ENCODE measurements around the gene ULK1. TPM values are rescaled to one million over a fixed set of nuclear protein-coding genes. Genes with fewer than 3 reads are reported as not detected.
A peak's percentile ranks its signal among the peaks of the same experiment; 100 is the strongest.

The ULK1 gene
- total and polyA plus RNA-seq, 8 donors = 23.3 to 106 (median 54.2) TPM

DNA sequence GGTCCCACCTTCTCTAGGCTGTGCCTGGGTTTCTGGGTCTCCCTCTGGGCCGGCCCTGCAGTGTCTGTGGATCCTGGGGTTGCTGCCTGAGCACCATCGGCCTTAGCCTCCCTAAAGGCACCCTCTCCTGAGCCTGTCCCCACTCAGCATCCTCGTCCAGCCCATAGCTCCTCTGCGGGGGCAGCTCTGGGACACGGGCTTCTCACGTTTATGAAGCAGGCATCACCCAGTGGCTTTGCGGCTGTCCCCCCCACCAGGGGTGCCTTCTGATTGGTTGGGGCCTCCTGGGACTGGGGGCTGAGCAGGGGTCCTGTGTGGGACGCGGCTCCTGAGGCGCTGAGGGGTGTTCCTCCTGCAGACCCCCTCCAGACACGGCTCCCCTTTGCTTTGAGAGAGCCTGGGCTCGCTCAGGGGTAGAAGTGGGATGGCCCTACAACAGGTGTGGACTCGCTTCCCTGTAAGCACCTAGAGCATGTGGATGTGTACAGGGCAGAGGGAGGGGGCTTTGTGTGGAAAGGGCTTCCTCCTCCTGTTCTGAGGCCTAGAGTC, 10.7 kb downstream of the ULK1 start:
- peaks cover 0 to 9% (median 0%) of the 10 kb centered on the region in 3 donors for H3K4me1 ChIP-seq
- FAIRE-seq (no peak), DNase-seq (peak in 3 of 6 donors; percentile 9 to 65 (median 41)), ATAC-seq (no peak)
- H3K27ac ChIP-seq = no peak overlapping the region
- H3K36me3 ChIP-seq = peaks cover 0 to 40% (median 24%) of the 10 kb centered on the region in 3 donors
- intact Hi-C loops (cut with DNase I) = no loop called here
- 89% methylated on average over 13 of the region's 13 CpGs for WGBS, 2 donors
- H3K27me3 ChIP-seq = no peaks in the 10 kb centered on the region
- TF ChIP-seq, protein P1, sequence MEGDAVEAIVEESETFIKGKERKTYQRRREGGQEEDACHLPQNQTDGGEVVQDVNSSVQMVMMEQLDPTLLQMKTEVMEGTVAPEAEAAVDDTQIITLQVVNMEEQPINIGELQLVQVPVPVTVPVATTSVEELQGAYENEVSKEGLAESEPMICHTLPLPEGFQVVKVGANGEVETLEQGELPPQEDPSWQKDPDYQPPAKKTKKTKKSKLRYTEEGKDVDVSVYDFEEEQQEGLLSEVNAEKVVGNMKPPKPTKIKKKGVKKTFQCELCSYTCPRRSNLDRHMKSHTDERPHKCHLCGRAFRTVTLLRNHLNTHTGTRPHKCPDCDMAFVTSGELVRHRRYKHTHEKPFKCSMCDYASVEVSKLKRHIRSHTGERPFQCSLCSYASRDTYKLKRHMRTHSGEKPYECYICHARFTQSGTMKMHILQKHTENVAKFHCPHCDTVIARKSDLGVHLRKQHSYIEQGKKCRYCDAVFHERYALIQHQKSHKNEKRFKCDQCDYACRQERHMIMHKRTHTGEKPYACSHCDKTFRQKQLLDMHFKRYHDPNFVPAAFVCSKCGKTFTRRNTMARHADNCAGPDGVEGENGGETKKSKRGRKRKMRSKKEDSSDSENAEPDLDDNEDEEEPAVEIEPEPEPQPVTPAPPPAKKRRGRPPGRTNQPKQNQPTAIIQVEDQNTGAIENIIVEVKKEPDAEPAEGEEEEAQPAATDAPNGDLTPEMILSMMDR (IDR thresholded peaks at IDR 0.05) = no peak
- H3K9me3 ChIP-seq = no peaks in the 10 kb centered on the region
- no peak overlapping the region for H3K4me3 ChIP-seq

GRCh38 chr12:131905630-131906091, 11.2 kb downstream of the ULK1 start:
- WGBS, 2 donors = 92 to 94% methylated on average over 15 of the region's 15 CpGs
- H3K36me3 ChIP-seq = peaks cover 0 to 45% (median 29%) of the 10 kb centered on the region in 3 donors
- no peaks in the 10 kb centered on the region for H3K9me3 ChIP-seq
- peaks cover 0 to 9% (median 0%) of the 10 kb centered on the region in 3 donors for H3K4me1 ChIP-seq
- DNase-seq (peak in 2 of 6 donors; percentile 32 to 72), ATAC-seq (no peak), FAIRE-seq (no peak)
- H3K27ac ChIP-seq = no peak overlapping the region
- TF ChIP-seq, protein P1 (IDR thresholded peaks at IDR 0.05) = no peak
- H3K27me3 ChIP-seq = no peaks in the 10 kb centered on the region
- intact Hi-C loops (cut with DNase I) = no loop called here
- no peak overlapping the region for H3K4me3 ChIP-seq

DNA sequence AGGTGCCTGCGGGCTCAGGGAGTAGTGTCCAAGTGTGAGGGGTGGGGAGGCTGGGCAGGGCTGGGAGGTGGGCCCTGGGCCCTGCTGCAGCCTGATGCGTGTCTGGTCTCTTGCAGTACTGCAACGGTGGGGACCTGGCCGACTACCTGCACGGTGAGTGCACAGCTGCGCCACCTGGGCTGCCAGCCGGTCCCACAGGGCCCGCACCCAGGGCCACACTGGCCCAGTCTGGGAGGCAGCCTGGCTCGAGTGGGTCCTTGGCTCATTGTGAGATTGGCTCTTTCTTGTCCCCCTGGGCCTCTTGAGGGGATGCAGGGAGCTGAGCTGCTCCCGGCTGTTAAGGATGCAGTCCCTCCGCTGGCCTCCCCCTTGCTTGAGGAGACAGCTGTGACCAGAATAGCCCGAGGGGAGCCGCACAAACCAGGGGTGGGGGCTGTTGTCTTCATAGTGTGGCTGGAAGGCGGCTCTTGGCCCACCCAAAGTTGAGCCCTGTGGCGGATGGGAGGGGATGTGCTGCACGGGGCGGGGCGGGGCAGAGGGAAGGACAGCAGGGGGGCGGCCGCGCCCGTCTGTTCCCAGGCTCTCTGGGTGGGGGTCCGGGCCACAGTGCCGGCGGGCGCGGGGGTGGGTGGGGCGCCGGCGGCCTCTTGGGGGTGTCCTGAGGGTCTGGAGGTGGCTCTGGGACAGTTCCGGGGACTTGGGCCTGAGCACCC, 13.1 kb downstream of the ULK1 start:
- TF ChIP-seq, protein P1 (IDR thresholded peaks at IDR 0.05) = no peak
- FAIRE-seq (no peak), DNase-seq (peak in 3 of 6 donors; percentile 1 to 74 (median 36)), ATAC-seq (no peak)
- Histone ChIP-seq H3K4me1 (peaks cover 0 to 6% (median 0%) of the 10 kb centered on the region in 3 donors), H3K36me3 (peaks cover 0 to 64% (median 48%) of the 10 kb centered on the region in 3 donors), H3K9me3 (no peaks in the 10 kb centered on the region), H3K27ac (no peak overlapping the region), H3K27me3 (no peaks in the 10 kb centered on the region), H3K4me3 (no peak overlapping the region)
- 93% methylated on average over 19 to 31 of the region's 31 CpGs for WGBS, 2 donors
- intact Hi-C loops (cut with DNase I) = no loop called here

GRCh38 chr12:131908092-131909080, 14.0 kb downstream of the ULK1 start:
- Histone ChIP-seq H3K27me3 (no peaks in the 10 kb centered on the region), H3K36me3 (peaks cover 0 to 72% (median 54%) of the 10 kb centered on the region in 3 donors), H3K4me3 (no peak overlapping the region), H3K27ac (no peak overlapping the region), H3K9me3 (no peaks in the 10 kb centered on the region), H3K4me1 (peaks cover 0 to 6% (median 0%) of the 10 kb centered on the region in 3 donors)
- 96% methylated on average over 83 to 96 of the region's 96 CpGs for WGBS, 2 donors
- intact Hi-C loops (cut with DNase I) = no loop called here
- ATAC-seq = no peak
- TF ChIP-seq, protein P1 (IDR thresholded peaks at IDR 0.05) = no peak
- no peak for FAIRE-seq
- DNase-seq = peak in 3 of 6 donors; percentile 5 to 84 (median 46)

All from pancreas (tissue), 10 donors.